ENCODE results near the gene PAQR5.

PAQR5 gene

GRCh38 chr15:69351333-69351732, 52.6 kb downstream of the PAQR5 start:
- H3K27ac ChIP-seq (ENCODE audit: insufficient read depth in 1 of 2, low read depth in 1 of 2, low read length in 2 of 2, poor library complexity in 1 of 2, severe bottlenecking in 2 of 2): no peak overlapping the region
- H3K36me3 ChIP-seq (ENCODE audit: control insufficient read depth in 4 of 4, insufficient read depth in 4 of 4, low read length in 3 of 4): no peaks in the 10 kb centered on the region
- H3K9me3 ChIP-seq (ENCODE audit: control extremely low read depth in 1 of 5, control insufficient read depth in 4 of 5, insufficient read depth in 2 of 5, low read depth in 1 of 5, low read length in 4 of 5): no peaks in the 10 kb centered on the region
- H3K4me1 ChIP-seq (ENCODE audit: control extremely low read depth in 1 of 4, control insufficient read depth in 4 of 4, insufficient read depth in 4 of 4, low read length in 3 of 4): no peaks in the 10 kb centered on the region
- H3K27me3 ChIP-seq (replicated peaks in 2 of 5; ENCODE audit: control insufficient read depth in 4 of 5, insufficient read depth in 5 of 5, low read length in 4 of 5): no peaks in the 10 kb centered on the region
- ChIA-PET CTCF (no interaction called here), POLR2A (no interaction called here)
- no peak overlapping the region for H3K4me3 ChIP-seq (ENCODE audit: control insufficient read depth in 1 of 7, extremely low read depth in 1 of 7, insufficient read depth in 4 of 7, low read depth in 2 of 7, low read length in 6 of 7)
- 96% methylated on average over 2 of the region's 4 CpGs for WGBS (ENCODE audit: insufficient coverage)
- no peak for DNase-seq

- WGBS (ENCODE audit: insufficient coverage): 100% methylated on average over 1 of the region's 2 CpGs
- no peak overlapping the region for H3K4me3 ChIP-seq (ENCODE audit: control insufficient read depth in 1 of 7, extremely low read depth in 1 of 7, insufficient read depth in 4 of 7, low read depth in 2 of 7, low read length in 6 of 7)
- H3K36me3 ChIP-seq (ENCODE audit: control insufficient read depth in 4 of 4, insufficient read depth in 4 of 4, low read length in 3 of 4): no peaks in the 10 kb centered on the region
- DNase-seq: no peak
- ChIA-PET POLR2A (no interaction called here), CTCF (no interaction called here)
- H3K9me3 ChIP-seq (ENCODE audit: control extremely low read depth in 1 of 5, control insufficient read depth in 4 of 5, insufficient read depth in 2 of 5, low read depth in 1 of 5, low read length in 4 of 5): no peaks in the 10 kb centered on the region
- H3K4me1 ChIP-seq (ENCODE audit: control extremely low read depth in 1 of 4, control insufficient read depth in 4 of 4, insufficient read depth in 4 of 4, low read length in 3 of 4): no peaks in the 10 kb centered on the region
- H3K27me3 ChIP-seq (replicated peaks in 2 of 5; ENCODE audit: control insufficient read depth in 4 of 5, insufficient read depth in 5 of 5, low read length in 4 of 5): no peaks in the 10 kb centered on the region
- no peak overlapping the region for H3K27ac ChIP-seq (ENCODE audit: insufficient read depth in 1 of 2, low read depth in 1 of 2, low read length in 2 of 2, poor library complexity in 1 of 2, severe bottlenecking in 2 of 2)
Measured at GRCh38 chr15:69351884-69352283, 53.2 kb downstream of the PAQR5 start.

GRCh38 chr15:69357773-69358771, 59.4 kb downstream of the PAQR5 start:
- no peak overlapping the region for H3K27ac ChIP-seq (ENCODE audit: insufficient read depth in 1 of 2, low read depth in 1 of 2, low read length in 2 of 2, poor library complexity in 1 of 2, severe bottlenecking in 2 of 2)
- POLR2A ChIA-PET: no interaction called here

GRCh38 chr15:69358850-69359249, 60.1 kb downstream of the PAQR5 start:
- CTCF ChIA-PET: no interaction called here
- H3K4me3 ChIP-seq (ENCODE audit: control insufficient read depth in 1 of 7, extremely low read depth in 1 of 7, insufficient read depth in 4 of 7, low read depth in 2 of 7, low read length in 6 of 7): no peak overlapping the region
- POLR2A ChIA-PET: no interaction called here

More at GRCh38 chr15:69357773-69358771, 59.4 kb downstream of the PAQR5 start:
- H3K9me3 ChIP-seq (ENCODE audit: control extremely low read depth in 1 of 5, control insufficient read depth in 4 of 5, insufficient read depth in 2 of 5, low read depth in 1 of 5, low read length in 4 of 5): no peaks in the 10 kb centered on the region
- H3K27me3 ChIP-seq (replicated peaks in 2 of 5; ENCODE audit: control insufficient read depth in 4 of 5, insufficient read depth in 5 of 5, low read length in 4 of 5): no peaks in the 10 kb centered on the region
- WGBS (ENCODE audit: insufficient coverage): 70% methylated on average over 4 of the region's 9 CpGs
- peaks cover 0 to 17% (median 10%) of the 10 kb centered on the region in 4 experiments for H3K4me1 ChIP-seq (ENCODE audit: control extremely low read depth in 1 of 4, control insufficient read depth in 4 of 4, insufficient read depth in 4 of 4, low read length in 3 of 4)
- CTCF ChIA-PET: no interaction called here
- no peaks in the 10 kb centered on the region for H3K36me3 ChIP-seq (ENCODE audit: control insufficient read depth in 4 of 4, insufficient read depth in 4 of 4, low read length in 3 of 4)
- no peak for DNase-seq
- no peak overlapping the region for H3K4me3 ChIP-seq (ENCODE audit: control insufficient read depth in 1 of 7, extremely low read depth in 1 of 7, insufficient read depth in 4 of 7, low read depth in 2 of 7, low read length in 6 of 7)

GRCh38 chr15:69359722-69360121, 61.0 kb downstream of the PAQR5 start:
- POLR2A ChIA-PET: no interaction called here
- Histone ChIP-seq H3K27ac (ENCODE audit: insufficient read depth in 1 of 2, low read depth in 1 of 2, low read length in 2 of 2, poor library complexity in 1 of 2, severe bottlenecking in 2 of 2) (no peak overlapping the region), H3K9me3 (ENCODE audit: control extremely low read depth in 1 of 5, control insufficient read depth in 4 of 5, insufficient read depth in 2 of 5, low read depth in 1 of 5, low read length in 4 of 5) (no peaks in the 10 kb centered on the region), H3K4me3 (ENCODE audit: control insufficient read depth in 1 of 7, extremely low read depth in 1 of 7, insufficient read depth in 4 of 7, low read depth in 2 of 7, low read length in 6 of 7) (no peak overlapping the region), H3K4me1 (ENCODE audit: control extremely low read depth in 1 of 4, control insufficient read depth in 4 of 4, insufficient read depth in 4 of 4, low read length in 3 of 4) (peaks cover 0 to 17% (median 10%) of the 10 kb centered on the region in 4 experiments), H3K36me3 (ENCODE audit: control insufficient read depth in 4 of 4, insufficient read depth in 4 of 4, low read length in 3 of 4) (no peaks in the 10 kb centered on the region), H3K27me3 (replicated peaks in 2 of 5; ENCODE audit: control insufficient read depth in 4 of 5, insufficient read depth in 5 of 5, low read length in 4 of 5) (no peaks in the 10 kb centered on the region)
- CTCF ChIA-PET: interaction anchor here (0.9 kb wide), 1 partner anchor 32 kb away, joined by 3 read pairs; no protein-coding TSS in a partner anchor
- WGBS (ENCODE audit: insufficient coverage): 100% methylated on average over 3 of the region's 3 CpGs
- peak; percentile 31 to 69 (median 56) for DNase-seq

More at GRCh38 chr15:69358850-69359249, 60.1 kb downstream of the PAQR5 start:
- H3K4me1 ChIP-seq (ENCODE audit: control extremely low read depth in 1 of 4, control insufficient read depth in 4 of 4, insufficient read depth in 4 of 4, low read length in 3 of 4): peaks cover 0 to 17% (median 10%) of the 10 kb centered on the region in 4 experiments
- H3K27ac ChIP-seq (ENCODE audit: insufficient read depth in 1 of 2, low read depth in 1 of 2, low read length in 2 of 2, poor library complexity in 1 of 2, severe bottlenecking in 2 of 2): no peak overlapping the region
- H3K27me3 ChIP-seq (replicated peaks in 2 of 5; ENCODE audit: control insufficient read depth in 4 of 5, insufficient read depth in 5 of 5, low read length in 4 of 5): no peaks in the 10 kb centered on the region
- 100% methylated on average over 2 of the region's 4 CpGs for WGBS (ENCODE audit: insufficient coverage)
- no peaks in the 10 kb centered on the region for H3K36me3 ChIP-seq (ENCODE audit: control insufficient read depth in 4 of 4, insufficient read depth in 4 of 4, low read length in 3 of 4)
- no peaks in the 10 kb centered on the region for H3K9me3 ChIP-seq (ENCODE audit: control extremely low read depth in 1 of 5, control insufficient read depth in 4 of 5, insufficient read depth in 2 of 5, low read depth in 1 of 5, low read length in 4 of 5)
- DNase-seq: no peak

GRCh38 chr15:69360642-69361041, 61.9 kb downstream of the PAQR5 start:
- H3K9me3 ChIP-seq (ENCODE audit: control extremely low read depth in 1 of 5, control insufficient read depth in 4 of 5, insufficient read depth in 2 of 5, low read depth in 1 of 5, low read length in 4 of 5): no peaks in the 10 kb centered on the region
- H3K36me3 ChIP-seq (ENCODE audit: control insufficient read depth in 4 of 4, insufficient read depth in 4 of 4, low read length in 3 of 4): no peaks in the 10 kb centered on the region
- no peak overlapping the region for H3K27ac ChIP-seq (ENCODE audit: insufficient read depth in 1 of 2, low read depth in 1 of 2, low read length in 2 of 2, poor library complexity in 1 of 2, severe bottlenecking in 2 of 2)
- no peak for DNase-seq
- WGBS (ENCODE audit: insufficient coverage): no CpG with 5 or more reads among the region's 1 CpG
- H3K4me3 ChIP-seq (ENCODE audit: control insufficient read depth in 1 of 7, extremely low read depth in 1 of 7, insufficient read depth in 4 of 7, low read depth in 2 of 7, low read length in 6 of 7): no peak overlapping the region
- no peaks in the 10 kb centered on the region for H3K27me3 ChIP-seq (replicated peaks in 2 of 5; ENCODE audit: control insufficient read depth in 4 of 5, insufficient read depth in 5 of 5, low read length in 4 of 5)
- ChIA-PET CTCF (interaction anchor here (0.6 kb wide), 1 partner anchor 15 kb away, joined by 3 read pairs; no protein-coding TSS in a partner anchor), POLR2A (no interaction called here)
- peaks cover 0 to 17% (median 10%) of the 10 kb centered on the region in 4 experiments for H3K4me1 ChIP-seq (ENCODE audit: control extremely low read depth in 1 of 4, control insufficient read depth in 4 of 4, insufficient read depth in 4 of 4, low read length in 3 of 4)

GRCh38 chr15:69367236-69367635, 68.5 kb downstream of the PAQR5 start:
- CTCF ChIA-PET: no interaction called here
- no peak for DNase-seq
- Histone ChIP-seq H3K27me3 (replicated peaks in 2 of 5; ENCODE audit: control insufficient read depth in 4 of 5, insufficient read depth in 5 of 5, low read length in 4 of 5) (no peaks in the 10 kb centered on the region), H3K27ac (ENCODE audit: insufficient read depth in 1 of 2, low read depth in 1 of 2, low read length in 2 of 2, poor library complexity in 1 of 2, severe bottlenecking in 2 of 2) (no peak overlapping the region), H3K4me3 (ENCODE audit: control insufficient read depth in 1 of 7, extremely low read depth in 1 of 7, insufficient read depth in 4 of 7, low read depth in 2 of 7, low read length in 6 of 7) (no peak overlapping the region), H3K36me3 (ENCODE audit: control insufficient read depth in 4 of 4, insufficient read depth in 4 of 4, low read length in 3 of 4) (no peaks in the 10 kb centered on the region), H3K4me1 (ENCODE audit: control extremely low read depth in 1 of 4, control insufficient read depth in 4 of 4, insufficient read depth in 4 of 4, low read length in 3 of 4) (no peaks in the 10 kb centered on the region), H3K9me3 (ENCODE audit: control extremely low read depth in 1 of 5, control insufficient read depth in 4 of 5, insufficient read depth in 2 of 5, low read depth in 1 of 5, low read length in 4 of 5) (no peaks in the 10 kb centered on the region)
- 100% methylated on average over 1 of the region's 3 CpGs for WGBS (ENCODE audit: insufficient coverage)
- POLR2A ChIA-PET: interaction anchor here (0.7 kb wide), 1 partner anchor 24 kb away, joined by 3 read pairs; no protein-coding TSS in a partner anchor
